SIG-M5 (cell line): ENCODE measurements around the gene FXR2.
A peak's percentile ranks its signal among the peaks of the same experiment; 100 is the strongest.

Source experiments
- DNase-seq: peaks from one replicate; lab custom pipeline; 2025; lab: John Stamatoyannopoulos, UW

The FXR2 gene

GRCh38 chr17:7570351-7570750, 44.3 kb downstream of the FXR2 start:
- DNase-seq: no peak

- no peak for DNase-seq
Observed at GRCh38 chr17:7569571-7569970, 45.1 kb downstream of the FXR2 start.

GRCh38 chr17:7563115-7563869, 51.4 kb downstream of the FXR2 start:
- no peak for DNase-seq

- DNase-seq: no peak
Observed at GRCh38 chr17:7562208-7562605, 52.5 kb downstream of the FXR2 start.

- no peak for DNase-seq
Observed at GRCh38 chr17:7561589-7562207, 53.0 kb downstream of the FXR2 start, which contains the start of gene SENP3. SENP3 (plus strand) TSS chr17:7561919; CDS start chr17:7563077, 1,158 bp downstream.

GRCh38 chr17:7561028-7561575, 53.6 kb downstream of the FXR2 start:
- DNase-seq: no peak

GRCh38 chr17:7560172-7561027, 54.3 kb downstream of the FXR2 start:
- DNase-seq: no peak

GRCh38 chr17:7559320-7560171, 55.2 kb downstream of the FXR2 start:
- no peak for DNase-seq

- peak; percentile 59 for DNase-seq
Observed at GRCh38 chr17:7558544-7559319, 56.0 kb downstream of the FXR2 start, which contains the start of gene TNFSF13. TNFSF13 (plus strand) TSS chr17:7558750; CDS start chr17:7559040, 290 bp downstream.

- DNase-seq: no peak
Observed at GRCh38 chr17:7557775-7558543, 56.7 kb downstream of the FXR2 start.

- no peak for DNase-seq
Observed at GRCh38 chr17:7557147-7557764, 57.4 kb downstream of the FXR2 start.

GRCh38 chr17:7556627-7557026, 58.1 kb downstream of the FXR2 start:
- DNase-seq: no peak

- no peak for DNase-seq
Observed at GRCh38 chr17:7555320-7555948, 59.3 kb downstream of the FXR2 start.

GRCh38 chr17:7553356-7553755, 61.3 kb downstream of the FXR2 start:
- no peak for DNase-seq

- DNase-seq: no peak
Observed at GRCh38 chr17:7552621-7553051, 62.1 kb downstream of the FXR2 start.

- no peak for DNase-seq
Observed at GRCh38 chr17:7551396-7551795, 63.3 kb downstream of the FXR2 start.

GRCh38 chr17:7550344-7550743, 64.4 kb downstream of the FXR2 start:
- DNase-seq: no peak

- DNase-seq: no peak
Observed at GRCh38 chr17:7549401-7550055, 65.2 kb downstream of the FXR2 start.
